Astrocyte (in vitro differentiated cells and primary cell): ENCODE data around the gene FAM241B. TPM values are rescaled to one million over a fixed set of nuclear protein-coding genes. Genes with fewer than 3 reads are reported as not detected.

Experiments
- DNase-seq: peaks from one replicate; pipeline ENCODE4 v3.0.0-alpha.2; 2010; ENCODE audit warnings: low read depth
- FAIRE-seq: peaks from 2 replicates; lab custom pipeline; 2011; peaks lifted over from hg19 to GRCh38; lab: Jason Lieb, UNC
- H2AFZ ChIP-seq: 2 replicates; pipeline ENCODE4 v1.6.0; 2012; ENCODE audit warnings: low read depth, low read length, inconsistent platforms
- H3K27ac ChIP-seq: 2 replicates; pipeline ENCODE4 v1.5.1; 2011; ENCODE audit warnings: low read depth, low read length, inconsistent platforms
- H3K27me3 ChIP-seq: 2 replicates; pipeline ENCODE4 v1.6.0; 2011; ENCODE audit warnings: low read length, inconsistent platforms; ENCODE audit not compliant: insufficient read depth
- H3K36me3 ChIP-seq: 2 replicates; pipeline ENCODE4 v1.5.1; 2011; ENCODE audit warnings: low read length, inconsistent platforms; ENCODE audit not compliant: insufficient read depth
- H3K4me1 ChIP-seq: 2 replicates; pipeline ENCODE4 v1.5.1; 2011; ENCODE audit warnings: low read length, inconsistent platforms; ENCODE audit not compliant: insufficient read depth
- H3K4me2 ChIP-seq: 2 replicates; pipeline ENCODE4 v1.6.0; 2012; ENCODE audit warnings: low read length, inconsistent platforms
- H3K4me3 ChIP-seq: 2 replicates; pipeline ENCODE4 v1.5.1; 2011; ENCODE audit warnings: low read depth, mild to moderate bottlenecking, low read length, inconsistent platforms; ENCODE audit not compliant: insufficient read depth
- H3K79me2 ChIP-seq: 2 replicates; pipeline ENCODE4 v1.6.0; 2012; ENCODE audit warnings: mild to moderate bottlenecking, low read length, inconsistent platforms; ENCODE audit not compliant: insufficient read depth
- H3K9ac ChIP-seq: 2 replicates; pipeline ENCODE4 v1.6.0; 2012; ENCODE audit warnings: mild to moderate bottlenecking, low read length, inconsistent platforms
- H3K9me3 ChIP-seq: 2 replicates; pipeline ENCODE4 v1.5.1; 2012; ENCODE audit warnings: low read depth, mild to moderate bottlenecking, low read length, inconsistent platforms; ENCODE audit not compliant: insufficient read depth
- H4K20me1 ChIP-seq: 2 replicates; pipeline ENCODE4 v1.6.0; 2012; ENCODE audit warnings: low read length, inconsistent platforms; ENCODE audit not compliant: insufficient read depth
- H3K27ac Mint-ChIP-seq: one replicate; pipeline ENCODE4 v1.8.0; 2021; ENCODE audit warnings: mild to moderate bottlenecking, mixed read lengths; ENCODE audit not compliant: unreplicated experiment
- H3K27me3 Mint-ChIP-seq: one replicate; pipeline ENCODE4 v1.8.0; 2021; ENCODE audit warnings: low read depth, mixed read lengths; ENCODE audit not compliant: unreplicated experiment
- H3K36me3 Mint-ChIP-seq: one replicate; pipeline ENCODE4 v1.8.0; 2021; ENCODE audit warnings: low read depth, mixed read lengths; ENCODE audit not compliant: unreplicated experiment
- H3K4me1 Mint-ChIP-seq: one replicate; pipeline ENCODE4 v1.8.0; 2021; ENCODE audit warnings: low read depth, mixed read lengths; ENCODE audit not compliant: unreplicated experiment
- H3K4me3 Mint-ChIP-seq: one replicate; pipeline ENCODE4 v1.8.0; 2021; ENCODE audit warnings: mild to moderate bottlenecking, moderate library complexity, mixed read lengths; ENCODE audit not compliant: unreplicated experiment
- H3K9me3 Mint-ChIP-seq: one replicate; pipeline ENCODE4 v1.8.0; 2021; ENCODE audit warnings: mild to moderate bottlenecking, mixed read lengths; ENCODE audit not compliant: unreplicated experiment
- EZH2 ChIP-seq: IDR thresholded peaks from 2 replicates; pipeline ENCODE4 v1.6.1; 2012; ENCODE audit warnings: mild to moderate bottlenecking, low read length, inconsistent platforms; ENCODE audit not compliant: insufficient read depth
- total RNA-seq: library from RNA; stranded (reverse); gene quantifications from 2 replicates; pipeline ENCODE4 v1.2.1, GENCODE V29; 2021
- TF ChIP-seq, protein P1 (sequence below): IDR thresholded peaks from 2 replicates; pipeline ENCODE4 v1.5.1; 2011; ENCODE audit warnings: low read depth, mild to moderate bottlenecking, inconsistent platforms, low read length, moderate library complexity; ENCODE audit not compliant: insufficient read depth

Gene FAM241B
- total RNA-seq, 1 donor from 2014 or later = 4.4 TPM

DNA sequence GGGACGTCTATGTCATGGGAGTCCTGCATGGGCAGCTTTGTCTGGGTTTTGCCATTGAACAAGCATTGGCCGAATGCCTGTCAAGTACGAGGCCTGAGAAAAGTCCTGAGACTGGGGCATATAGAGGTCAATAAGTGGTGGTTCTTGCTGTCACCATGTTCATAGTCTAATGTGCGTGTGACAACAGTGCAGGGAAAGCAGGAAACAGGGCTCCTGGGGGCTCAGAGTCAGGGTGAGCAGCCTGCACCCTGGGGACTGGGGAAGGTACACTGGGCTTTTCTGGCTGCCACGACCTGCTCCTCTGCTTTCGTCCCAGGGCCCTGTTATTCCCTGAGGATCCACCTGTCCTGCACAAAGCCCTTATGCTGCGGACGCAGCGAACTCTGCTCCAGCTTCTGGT, 21.3 kb downstream of the FAM241B start:
- DNase-seq = no peak
- Mint-ChIP-seq H3K4me1 (no peaks in the 10 kb centered on the region), H3K27me3 (peaks cover 49% of the 10 kb centered on the region), H3K9me3 (no peaks in the 10 kb centered on the region), H3K27ac (no peak overlapping the region), H3K4me3 (no peak overlapping the region), H3K36me3 (no peaks in the 10 kb centered on the region)
- Histone ChIP-seq H3K79me2 (no peaks in the 10 kb centered on the region), H3K36me3 (no peaks in the 10 kb centered on the region), H3K4me2 (no peak overlapping the region), H3K27me3 (peaks cover 2% of the 10 kb centered on the region), H3K27ac (no peak overlapping the region), H3K4me3 (no peak overlapping the region), H3K9me3 (peaks cover 4% of the 10 kb centered on the region), H3K9ac (no peak overlapping the region), H4K20me1 (no peaks in the 10 kb centered on the region), H2AFZ (no peak overlapping the region), H3K4me1 (no peaks in the 10 kb centered on the region)
- no peak for TF ChIP-seq EZH2
- TF ChIP-seq, protein P1, sequence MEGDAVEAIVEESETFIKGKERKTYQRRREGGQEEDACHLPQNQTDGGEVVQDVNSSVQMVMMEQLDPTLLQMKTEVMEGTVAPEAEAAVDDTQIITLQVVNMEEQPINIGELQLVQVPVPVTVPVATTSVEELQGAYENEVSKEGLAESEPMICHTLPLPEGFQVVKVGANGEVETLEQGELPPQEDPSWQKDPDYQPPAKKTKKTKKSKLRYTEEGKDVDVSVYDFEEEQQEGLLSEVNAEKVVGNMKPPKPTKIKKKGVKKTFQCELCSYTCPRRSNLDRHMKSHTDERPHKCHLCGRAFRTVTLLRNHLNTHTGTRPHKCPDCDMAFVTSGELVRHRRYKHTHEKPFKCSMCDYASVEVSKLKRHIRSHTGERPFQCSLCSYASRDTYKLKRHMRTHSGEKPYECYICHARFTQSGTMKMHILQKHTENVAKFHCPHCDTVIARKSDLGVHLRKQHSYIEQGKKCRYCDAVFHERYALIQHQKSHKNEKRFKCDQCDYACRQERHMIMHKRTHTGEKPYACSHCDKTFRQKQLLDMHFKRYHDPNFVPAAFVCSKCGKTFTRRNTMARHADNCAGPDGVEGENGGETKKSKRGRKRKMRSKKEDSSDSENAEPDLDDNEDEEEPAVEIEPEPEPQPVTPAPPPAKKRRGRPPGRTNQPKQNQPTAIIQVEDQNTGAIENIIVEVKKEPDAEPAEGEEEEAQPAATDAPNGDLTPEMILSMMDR = no peak
- no peak for FAIRE-seq

GRCh38 chr10:69652111-69652856, 22.2 kb downstream of the FAM241B start:
- Histone ChIP-seq H3K27me3 (peaks cover 5% of the 10 kb centered on the region), H3K9ac (no peak overlapping the region), H3K4me3 (no peak overlapping the region), H3K36me3 (no peaks in the 10 kb centered on the region), H2AFZ (no peak overlapping the region), H4K20me1 (no peaks in the 10 kb centered on the region), H3K4me2 (no peak overlapping the region), H3K27ac (no peak overlapping the region), H3K79me2 (no peaks in the 10 kb centered on the region), H3K9me3 (peaks cover 4% of the 10 kb centered on the region), H3K4me1 (no peaks in the 10 kb centered on the region)
- Mint-ChIP-seq H3K9me3 (no peaks in the 10 kb centered on the region), H3K36me3 (no peaks in the 10 kb centered on the region), H3K27me3 (peaks cover 45% of the 10 kb centered on the region), H3K4me3 (no peak overlapping the region), H3K27ac (no peak overlapping the region), H3K4me1 (peaks cover under 1% of the 10 kb centered on the region)
- no peak for DNase-seq
- FAIRE-seq = no peak
- TF ChIP-seq, protein P1 = no peak

GRCh38 chr10:69652857-69653199, 22.8 kb downstream of the FAM241B start:
- Mint-ChIP-seq H3K4me3 (no peak overlapping the region), H3K27ac (no peak overlapping the region), H3K4me1 (peaks cover 4% of the 10 kb centered on the region), H3K36me3 (no peaks in the 10 kb centered on the region), H3K27me3 (peaks cover 47% of the 10 kb centered on the region), H3K9me3 (no peaks in the 10 kb centered on the region)
- H3K4me3 ChIP-seq = no peak overlapping the region
- no peaks in the 10 kb centered on the region for H3K79me2 ChIP-seq
- FAIRE-seq (no peak), DNase-seq (no peak)
- TF ChIP-seq, protein P1 = no peak
- TF ChIP-seq EZH2 = no peak
- H2AFZ ChIP-seq = no peak overlapping the region
- H3K9me3 ChIP-seq = peaks cover 4% of the 10 kb centered on the region
- peaks cover 8% of the 10 kb centered on the region for H3K27me3 ChIP-seq
- H3K36me3 ChIP-seq = no peaks in the 10 kb centered on the region
- no peak overlapping the region for H3K4me2 ChIP-seq
- H4K20me1 ChIP-seq = no peaks in the 10 kb centered on the region
- H3K4me1 ChIP-seq = no peaks in the 10 kb centered on the region
- no peak overlapping the region for H3K9ac ChIP-seq
- H3K27ac ChIP-seq = no peak overlapping the region
